Neural progenitor cell (in vitro differentiated cells): ENCODE measurements around the gene KCNMA1. TPM values are rescaled to one million over a fixed set of nuclear protein-coding genes. Genes with fewer than 3 reads are reported as not detected.

Experiments
- DNase-seq: peaks from one replicate; pipeline ENCODE4 v3.0.0-alpha.2; 2016; ENCODE audit warnings: low spot score
- H2AFZ ChIP-seq: fragments of 200-600 bp; sonication (generic); replicated peaks from 2 replicates; pipeline ENCODE4 v1.6.1; 2016; ENCODE audit warnings: antibody characterized with exemption
- H3F3A ChIP-seq: fragments of 200-600 bp; sonication (generic); 2 replicates; pipeline ENCODE4 v1.6.1; 2016; ENCODE audit warnings: antibody characterized with exemption, low read depth
- H3K27ac ChIP-seq: fragments of 200-600 bp; sonication (generic); 2 replicates; pipeline ENCODE4 v1.5.1; 2016; ENCODE audit warnings: mild to moderate bottlenecking
- H3K27me3 ChIP-seq: fragments of 200-600 bp; sonication (generic); 2 replicates; pipeline ENCODE4 v1.6.1; 2016; ENCODE audit warnings: mild to moderate bottlenecking, moderate library complexity
- H3K36me3 ChIP-seq: fragments of 200-600 bp; sonication (generic); 2 replicates; pipeline ENCODE4 v1.5.1; 2016
- H3K4me1 ChIP-seq: fragments of 200-600 bp; sonication (generic); 2 replicates; pipeline ENCODE4 v1.6.1; 2016; ENCODE audit warnings: mixed run types
- H3K4me2 ChIP-seq: fragments of 200-600 bp; sonication (generic); 2 replicates; pipeline ENCODE4 v1.6.1; 2016
- H3K4me3 ChIP-seq: fragments of 200-600 bp; sonication (generic); 2 replicates; pipeline ENCODE4 v1.5.1; 2016
- H3K79me2 ChIP-seq: fragments of 200-600 bp; sonication (generic); 2 replicates; pipeline ENCODE4 v1.6.1; 2016; ENCODE audit warnings: low read depth
- H3K9ac ChIP-seq: fragments of 200-600 bp; sonication (generic); 2 replicates; pipeline ENCODE4 v1.6.1; 2016
- H3K9me3 ChIP-seq: fragments of 200-600 bp; sonication (generic); 2 replicates; pipeline ENCODE4 v1.5.1; 2016; ENCODE audit warnings: low read depth
- H4K20me1 ChIP-seq: fragments of 200-600 bp; sonication (generic); 2 replicates; pipeline ENCODE4 v1.6.1; 2016; ENCODE audit warnings: low read depth
- H3K27ac Mint-ChIP-seq: 3 replicates; pipeline ENCODE4 v1.8.0; 2021; ENCODE audit warnings: mixed read lengths
- H3K27me3 Mint-ChIP-seq: 2 replicates; pipeline ENCODE4 v1.8.0; 2022; ENCODE audit warnings: low read depth, mild to moderate bottlenecking, inconsistent platforms, moderate library complexity, mixed read lengths; ENCODE audit not compliant: insufficient read depth
- H3K36me3 Mint-ChIP-seq: 3 replicates; pipeline ENCODE4 v1.8.0; 2021; ENCODE audit warnings: mixed read lengths
- H3K4me1 Mint-ChIP-seq: 3 replicates; pipeline ENCODE4 v1.8.0; 2021; ENCODE audit warnings: mixed read lengths
- H3K4me3 Mint-ChIP-seq: 3 replicates; pipeline ENCODE4 v1.8.0; 2021; ENCODE audit warnings: mild to moderate bottlenecking, moderate library complexity, mixed read lengths
- H3K9me3 Mint-ChIP-seq: 3 replicates; pipeline ENCODE4 v1.8.0; 2020; ENCODE audit warnings: mixed read lengths
- EZH2 ChIP-seq: fragments of 200-600 bp; sonication (generic); IDR thresholded peaks from 2 replicates; pipeline ENCODE4 v1.6.1; 2017; ENCODE audit warnings: antibody characterized with exemption, mild to moderate bottlenecking, moderate library complexity
- EZH2phosphoT487 ChIP-seq: fragments of 200-600 bp; sonication (generic); IDR thresholded peaks from 2 replicates; pipeline ENCODE4 v1.6.1; 2017; ENCODE audit warnings: antibody characterized with exemption
- total RNA-seq: library from RNA; depleted of rRNA; stranded (reverse); fragments of >200 nt; gene quantifications from 2 replicates; pipeline ENCODE4 v1.2.3, GENCODE V29; 2015; ENCODE audit warnings: low replicate concordance
- TF ChIP-seq, protein P1 (sequence below): fragments of 200-600 bp; sonication (generic); IDR thresholded peaks from 2 replicates; pipeline ENCODE4 v1.5.1; 2017; ENCODE audit warnings: antibody characterized with exemption, mild to moderate bottlenecking

KCNMA1 gene
- total RNA-seq, 1 donor from 2014 or later: 2.4 TPM

DNA sequence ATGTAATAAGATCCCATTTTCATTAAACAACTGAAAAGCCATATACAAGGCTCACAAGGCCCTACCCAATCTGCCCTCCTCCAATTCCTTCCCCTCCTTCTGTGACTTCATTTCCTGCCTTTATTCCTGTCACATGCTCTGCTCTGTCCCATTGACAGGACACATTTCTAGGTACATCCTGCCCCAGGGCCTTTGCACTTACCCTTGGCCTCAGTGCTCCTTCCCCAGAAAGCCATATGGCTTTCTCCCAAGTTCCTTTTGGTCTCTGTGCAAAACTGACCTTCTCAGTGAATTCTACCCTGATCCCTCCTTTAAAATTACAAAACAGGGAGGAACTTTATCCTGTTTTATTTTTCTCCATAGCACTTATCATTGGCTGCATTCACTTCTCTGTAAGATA lies 40.0 kb downstream of the KCNMA1 start:
- no peak overlapping the region for H3K4me3 ChIP-seq
- Mint-ChIP-seq H3K4me3 (no peak overlapping the region), H3K9me3 (no peaks in the 10 kb centered on the region), H3K36me3 (no peaks in the 10 kb centered on the region), H3K27me3 (no peaks in the 10 kb centered on the region), H3K27ac (no peak overlapping the region), H3K4me1 (peaks cover 10% of the 10 kb centered on the region)
- no peaks in the 10 kb centered on the region for H4K20me1 ChIP-seq
- no peak overlapping the region for H3K27ac ChIP-seq
- no peaks in the 10 kb centered on the region for H3K27me3 ChIP-seq
- H3K36me3 ChIP-seq: no peaks in the 10 kb centered on the region
- H3K79me2 ChIP-seq: no peaks in the 10 kb centered on the region
- no peak for DNase-seq
- H3K9ac ChIP-seq: no peak overlapping the region
- TF ChIP-seq EZH2phosphoT487 (no peak), EZH2 (no peak)
- TF ChIP-seq, protein P1, sequence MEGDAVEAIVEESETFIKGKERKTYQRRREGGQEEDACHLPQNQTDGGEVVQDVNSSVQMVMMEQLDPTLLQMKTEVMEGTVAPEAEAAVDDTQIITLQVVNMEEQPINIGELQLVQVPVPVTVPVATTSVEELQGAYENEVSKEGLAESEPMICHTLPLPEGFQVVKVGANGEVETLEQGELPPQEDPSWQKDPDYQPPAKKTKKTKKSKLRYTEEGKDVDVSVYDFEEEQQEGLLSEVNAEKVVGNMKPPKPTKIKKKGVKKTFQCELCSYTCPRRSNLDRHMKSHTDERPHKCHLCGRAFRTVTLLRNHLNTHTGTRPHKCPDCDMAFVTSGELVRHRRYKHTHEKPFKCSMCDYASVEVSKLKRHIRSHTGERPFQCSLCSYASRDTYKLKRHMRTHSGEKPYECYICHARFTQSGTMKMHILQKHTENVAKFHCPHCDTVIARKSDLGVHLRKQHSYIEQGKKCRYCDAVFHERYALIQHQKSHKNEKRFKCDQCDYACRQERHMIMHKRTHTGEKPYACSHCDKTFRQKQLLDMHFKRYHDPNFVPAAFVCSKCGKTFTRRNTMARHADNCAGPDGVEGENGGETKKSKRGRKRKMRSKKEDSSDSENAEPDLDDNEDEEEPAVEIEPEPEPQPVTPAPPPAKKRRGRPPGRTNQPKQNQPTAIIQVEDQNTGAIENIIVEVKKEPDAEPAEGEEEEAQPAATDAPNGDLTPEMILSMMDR: no peak
- H3K4me1 ChIP-seq: peaks cover 2% of the 10 kb centered on the region
- H2AFZ ChIP-seq: no peak overlapping the region
- H3K4me2 ChIP-seq: no peak overlapping the region
- H3F3A ChIP-seq: no peaks in the 10 kb centered on the region
- no peaks in the 10 kb centered on the region for H3K9me3 ChIP-seq

DNA sequence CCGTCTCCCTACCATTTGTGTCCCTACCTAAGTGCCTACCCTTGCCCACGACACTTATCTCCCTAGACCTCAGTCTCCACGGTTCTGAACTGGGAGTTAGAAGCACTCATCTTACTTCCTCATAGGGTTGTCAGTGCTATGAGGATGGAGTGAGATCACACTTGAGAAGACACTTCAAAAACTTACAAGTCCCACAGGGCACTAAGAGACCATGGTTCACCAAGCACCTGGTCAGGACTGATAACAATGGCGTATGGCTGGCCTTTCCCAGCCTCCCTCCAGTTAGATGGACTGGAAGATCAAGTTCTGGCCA lies 43.2 kb downstream of the KCNMA1 start:
- no peak overlapping the region for H2AFZ ChIP-seq
- H3K27me3 ChIP-seq: no peaks in the 10 kb centered on the region
- no peak overlapping the region for H3K27ac ChIP-seq
- no peak overlapping the region for H3K4me2 ChIP-seq
- no peaks in the 10 kb centered on the region for H3K36me3 ChIP-seq
- no peaks in the 10 kb centered on the region for H3K4me1 ChIP-seq
- Mint-ChIP-seq H3K36me3 (no peaks in the 10 kb centered on the region), H3K9me3 (no peaks in the 10 kb centered on the region), H3K27ac (no peak overlapping the region), H3K4me1 (no peaks in the 10 kb centered on the region), H3K4me3 (no peak overlapping the region), H3K27me3 (peaks cover 4% of the 10 kb centered on the region)
- no peaks in the 10 kb centered on the region for H3F3A ChIP-seq
- TF ChIP-seq EZH2phosphoT487: no peak
- TF ChIP-seq, protein P1: no peak
- no peak for TF ChIP-seq EZH2
- H3K4me3 ChIP-seq: no peak overlapping the region
- H3K9ac ChIP-seq: no peak overlapping the region
- no peaks in the 10 kb centered on the region for H3K9me3 ChIP-seq
- no peaks in the 10 kb centered on the region for H3K79me2 ChIP-seq
- no peak for DNase-seq
- H4K20me1 ChIP-seq: no peaks in the 10 kb centered on the region

DNA sequence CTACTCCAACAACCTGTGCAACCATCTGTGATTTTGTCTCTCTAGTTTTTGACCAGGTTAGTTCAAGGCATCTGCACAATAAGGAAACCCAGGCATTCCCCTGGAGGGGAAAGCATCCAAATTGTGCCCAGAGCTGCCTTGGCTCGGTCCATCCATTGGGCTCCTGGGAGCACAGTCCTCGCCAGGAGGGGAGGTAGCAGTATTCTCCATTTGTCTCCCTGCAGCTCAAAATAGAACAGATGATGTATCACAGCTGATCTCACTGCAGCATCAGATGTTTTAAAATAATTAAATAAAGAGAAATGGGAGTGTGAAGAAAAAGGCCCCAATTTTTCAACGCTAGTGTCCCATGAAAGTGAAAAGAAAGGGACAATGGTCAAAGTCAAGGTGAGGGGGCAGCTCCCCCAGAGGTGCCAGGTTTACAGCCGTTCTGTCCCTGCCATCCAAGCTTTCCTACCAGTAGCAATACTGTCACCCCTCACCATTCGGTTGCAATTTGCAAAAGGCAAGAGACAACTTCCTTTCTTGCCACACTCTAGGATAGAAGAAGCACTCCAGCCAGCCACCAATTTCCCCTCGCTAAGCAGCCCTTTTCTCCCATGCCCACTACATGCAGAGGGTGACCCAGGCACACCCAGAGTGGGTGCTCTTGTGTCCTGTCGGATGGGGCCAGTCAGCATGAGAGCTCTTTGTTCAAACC lies 43.7 kb downstream of the KCNMA1 start:
- no peaks in the 10 kb centered on the region for H3K4me1 Mint-ChIP-seq
- H3K27ac Mint-ChIP-seq: no peak overlapping the region
- H3K4me3 Mint-ChIP-seq: no peak overlapping the region
- H2AFZ ChIP-seq: no peak overlapping the region
- H3K27ac ChIP-seq: no peak overlapping the region
- no peak overlapping the region for H3K9ac ChIP-seq
- no peaks in the 10 kb centered on the region for H4K20me1 ChIP-seq
- H3F3A ChIP-seq: no peaks in the 10 kb centered on the region
- no peaks in the 10 kb centered on the region for H3K9me3 ChIP-seq
- TF ChIP-seq EZH2 (no peak), EZH2phosphoT487 (no peak)
- TF ChIP-seq, protein P1: no peak
- no peak for DNase-seq
- no peaks in the 10 kb centered on the region for H3K27me3 ChIP-seq
- no peaks in the 10 kb centered on the region for H3K4me1 ChIP-seq
- no peaks in the 10 kb centered on the region for H3K9me3 Mint-ChIP-seq
- no peaks in the 10 kb centered on the region for H3K36me3 Mint-ChIP-seq
- H3K79me2 ChIP-seq: no peaks in the 10 kb centered on the region
- no peaks in the 10 kb centered on the region for H3K36me3 ChIP-seq
- peaks cover 4% of the 10 kb centered on the region for H3K27me3 Mint-ChIP-seq
- H3K4me3 ChIP-seq: no peak overlapping the region
- H3K4me2 ChIP-seq: no peak overlapping the region
